ENCODE results near the gene TMPRSS6.

- TF ChIP-seq CTCF (conservative IDR thresholded peaks at IDR 0.05), result no peak
- no peak for TF ChIP-seq EZH2 (IDR thresholded peaks at IDR 0.05; ENCODE audit: low read depth)
These were observed 21.4 kb downstream of the TMPRSS6 start for GRCh38 chr22:37088108-37088605.
